Bronchial epithelial cell (primary cell): Measurements from ENCODE around the gene CDX2. TPM values are rescaled to one million over a fixed set of nuclear protein-coding genes. Genes with fewer than 3 reads are reported as not detected.

ENCODE experiments used
- DNase-seq: peaks from one replicate; pipeline ENCODE4 v3.0.0-alpha.2; 2010; ENCODE audit warnings: low read depth
- FAIRE-seq: peaks from 2 replicates; lab custom pipeline; 2011; peaks lifted over from hg19 to GRCh38; lab: Jason Lieb, UNC
- H3K27me3 ChIP-seq: 2 replicates; pipeline ENCODE4 v1.5.1; 2011; ENCODE audit warnings: low read length; ENCODE audit not compliant: control insufficient read depth, insufficient read depth
- H3K36me3 ChIP-seq: 2 replicates; pipeline ENCODE4 v1.5.1; 2011; ENCODE audit warnings: low read length; ENCODE audit not compliant: control insufficient read depth, insufficient read depth
- H3K4me3 ChIP-seq: 2 replicates; pipeline ENCODE4 v1.5.1; 2011; ENCODE audit warnings: mild to moderate bottlenecking, low read depth, low read length, control low read depth
- CTCF ChIP-seq: IDR thresholded peaks from 2 replicates; pipeline ENCODE4 v1.5.1; 2011; ENCODE audit warnings: mild to moderate bottlenecking, moderate library complexity, low read length, control low read depth, inconsistent platforms; ENCODE audit not compliant: insufficient read depth, severe bottlenecking
- total RNA-seq: library from RNA; depleted of rRNA; stranded (reverse); fragments of >200 nt; gene quantifications from 2 replicates; pipeline ENCODE4 v1.2.1, GENCODE V29; 2014

Gene CDX2
- total RNA-seq, 1 donor from 2014 or later: not detected

GRCh38 chr13:27968316-27969081 lies 616 bp downstream of the CDX2 start:
- FAIRE-seq (no peak), DNase-seq (no peak)
- no peak for TF ChIP-seq CTCF
- Histone ChIP-seq H3K27me3 (peaks cover 69% of the 10 kb centered on the region), H3K36me3 (no peaks in the 10 kb centered on the region), H3K4me3 (no peak overlapping the region)

GRCh38 chr13:27967736-27968315 lies 1.3 kb downstream of the CDX2 start:
- no peak for DNase-seq

GRCh38 chr13:27967203-27967735 lies 1.8 kb downstream of the CDX2 start:
- Histone ChIP-seq H3K36me3 (no peaks in the 10 kb centered on the region), H3K27me3 (peaks cover 66% of the 10 kb centered on the region), H3K4me3 (no peak overlapping the region)
- DNase-seq (no peak), FAIRE-seq (no peak)
- TF ChIP-seq CTCF: no peak

More at GRCh38 chr13:27967736-27968315, 1.3 kb downstream of the CDX2 start:
- no peak overlapping the region for H3K4me3 ChIP-seq
- FAIRE-seq: no peak
- H3K36me3 ChIP-seq: no peaks in the 10 kb centered on the region
- no peak for TF ChIP-seq CTCF
- H3K27me3 ChIP-seq: peaks cover 63% of the 10 kb centered on the region

GRCh38 chr13:27966641-27967202 lies 2.4 kb downstream of the CDX2 start:
- TF ChIP-seq CTCF: no peak
- no peak overlapping the region for H3K4me3 ChIP-seq
- no peak for DNase-seq
- FAIRE-seq: no peak
- H3K27me3 ChIP-seq: peaks cover 64% of the 10 kb centered on the region
- H3K36me3 ChIP-seq: no peaks in the 10 kb centered on the region

- H3K27me3 ChIP-seq: peaks cover 62% of the 10 kb centered on the region
- no peak for FAIRE-seq
- no peak for TF ChIP-seq CTCF
These were observed 3.1 kb downstream of the CDX2 start for GRCh38 chr13:27965740-27966640.

More at GRCh38 chr13:27965740-27966640, 3.1 kb downstream of the CDX2 start:
- no peak for DNase-seq
- H3K4me3 ChIP-seq: no peak overlapping the region
- H3K36me3 ChIP-seq: no peaks in the 10 kb centered on the region
